Endothelial cell of umbilical vein (primary cell): ENCODE results near the gene DYNLT1. TPM values are rescaled to one million over a fixed set of nuclear protein-coding genes. Genes with fewer than 3 reads are reported as not detected.

Source experiments
- BruUV-seq: library from RNA; stranded (reverse); fragments of 400-500 nt; replicated peaks from 2 replicates; lab custom pipeline; 2021; lab: Mats Ljungman, UMichigan
- CTCF ChIA-PET: fragments of 300-600, 350-600 bp; sonication (Branson Sonifier 250); formaldehyde crosslinking; loops from one replicate; lab custom pipeline; 2021; ENCODE audit warnings: antibody characterized with exemption, inconsistent platforms; lab: Charles Lee
- POLR2A ChIA-PET: fragments of 300-600, 350-600 bp; sonication (Branson Sonifier 250); formaldehyde crosslinking; loops from one replicate; lab custom pipeline; 2021; ENCODE audit warnings: antibody characterized with exemption, inconsistent platforms; lab: Charles Lee
- DNase-seq: peaks from one replicate; pipeline ENCODE4 v3.0.0-alpha.2; 2011; ENCODE audit warnings: low read depth, low spot score
- FAIRE-seq: peaks from 2 replicates; lab custom pipeline; 2011; peaks lifted over from hg19 to GRCh38; lab: Jason Lieb, UNC
- H2AFZ ChIP-seq: 2 replicates; pipeline ENCODE4 v1.6.0; 2012; ENCODE audit warnings: low read depth, low read length, control low read depth, inconsistent platforms
- H3K27ac ChIP-seq: 2 replicates; pipeline ENCODE4 v1.5.1; 2011; ENCODE audit warnings: low read depth, mild to moderate bottlenecking, control low read depth, low read length, moderate library complexity; ENCODE audit not compliant: insufficient read depth
- H3K27me3 ChIP-seq, 2 experiments: 2 replicates each; pipeline versions ENCODE4 v1.6.0 to v1.6.1; 2011; ENCODE audit warnings: low read length in 2 of 2, mixed read lengths in 1 of 2; ENCODE audit not compliant: control insufficient read depth in 2 of 2, insufficient read depth in 2 of 2
- H3K36me3 ChIP-seq, 2 experiments: 2 replicates in 1 of 2; 3 replicates in 1 of 2; pipeline ENCODE4 v1.5.1; 2011; ENCODE audit warnings: low read length in 2 of 2, mild to moderate bottlenecking in 1 of 2, moderate library complexity in 1 of 2; ENCODE audit not compliant: control insufficient read depth in 2 of 2, insufficient read depth in 2 of 2; ENCODE audit errors: extremely low read depth in 1 of 2
- H3K4me1 ChIP-seq: 3 replicates; pipeline ENCODE4 v1.5.1; 2011; ENCODE audit warnings: mild to moderate bottlenecking, low read length; ENCODE audit not compliant: control insufficient read depth, insufficient read depth; ENCODE audit errors: extremely low read depth
- H3K4me2 ChIP-seq: 2 replicates; pipeline ENCODE4 v1.6.1; 2011; ENCODE audit warnings: low read length, control low read depth, mixed read lengths; ENCODE audit not compliant: insufficient read depth
- H3K4me3 ChIP-seq, 3 experiments: fragments of 200-600 bp in 1 of 3; sonication (generic), shearing (Covaris generic) in 1 of 3; replicated peaks in 1 of 3; 2 replicates each; pipeline ENCODE4 v1.5.1; 2011 to 2016; ENCODE audit warnings: control low read depth in 3 of 3, low read length in 3 of 3, mild to moderate bottlenecking in 2 of 3, inconsistent platforms in 1 of 3, low read depth in 1 of 3, moderate library complexity in 1 of 3; ENCODE audit not compliant: insufficient read depth in 1 of 3
- H3K79me2 ChIP-seq: 2 replicates; pipeline ENCODE4 v1.6.0; 2012; ENCODE audit warnings: low read length, inconsistent platforms; ENCODE audit not compliant: control insufficient read depth, insufficient read depth
- H3K9ac ChIP-seq: replicated peaks from 2 replicates; pipeline ENCODE3; 2011; ENCODE audit warnings: low read length, control low read depth; ENCODE audit not compliant: insufficient read depth; ENCODE audit errors: extremely low read depth
- H3K9me1 ChIP-seq: replicated peaks from 3 replicates; pipeline ENCODE4 v1.6.0; 2011; ENCODE audit warnings: mild to moderate bottlenecking, low read length; ENCODE audit not compliant: control insufficient read depth, insufficient read depth; ENCODE audit errors: extremely low read depth
- H3K9me3 ChIP-seq: replicated peaks from 2 replicates; pipeline ENCODE4 v1.5.1; 2012; ENCODE audit warnings: low read length, inconsistent platforms; ENCODE audit not compliant: control insufficient read depth, insufficient read depth
- H4K20me1 ChIP-seq: replicated peaks from 2 replicates; pipeline ENCODE3; 2011; ENCODE audit warnings: mild to moderate bottlenecking, low read length; ENCODE audit not compliant: control insufficient read depth, insufficient read depth; ENCODE audit errors: extremely low read depth
- CTCF ChIP-seq, 2 donors: IDR thresholded peaks; 1 replicate in 1 of 2; 2 replicates in 1 of 2; pipeline ENCODE4 v1.5.1; 2011; ENCODE audit warnings: low read length in 2 of 2, mild to moderate bottlenecking in 2 of 2, moderate library complexity in 2 of 2, control low read depth in 1 of 2, inconsistent platforms in 1 of 2, low read depth in 1 of 2; ENCODE audit not compliant: insufficient read depth in 1 of 2; ENCODE audit errors: extremely low read depth in 1 of 2
- EZH2 ChIP-seq: IDR thresholded peaks from 2 replicates; pipeline ENCODE4 v1.6.1; 2012; ENCODE audit warnings: borderline replicate concordance, low read depth, mild to moderate bottlenecking, moderate library complexity, low read length, inconsistent platforms; ENCODE audit not compliant: severe bottlenecking
- FOS ChIP-seq: IDR thresholded peaks from 2 replicates; pipeline ENCODE4 v1.6.1; 2011; ENCODE audit warnings: mild to moderate bottlenecking, low read length, moderate library complexity, borderline replicate concordance; ENCODE audit not compliant: insufficient read depth
- JUN ChIP-seq: IDR thresholded peaks from 2 replicates; pipeline ENCODE4 v1.6.1; 2011; ENCODE audit warnings: borderline replicate concordance, low read depth; ENCODE audit not compliant: insufficient read length, insufficient read depth
- MAX ChIP-seq: IDR thresholded peaks from 2 replicates; pipeline ENCODE4 v1.6.1; 2011; ENCODE audit not compliant: insufficient read depth, insufficient read length
- POLR2AphosphoS5 ChIP-seq: IDR thresholded peaks from 2 replicates; pipeline ENCODE4 v1.6.1; 2012; ENCODE audit warnings: low read depth, mild to moderate bottlenecking, control low read depth, low read length, moderate library complexity; ENCODE audit not compliant: insufficient read depth
- dilution Hi-C: fragments of 300-500 bp; cut with MboI; formaldehyde crosslinking; loops from one replicate; pipeline ENCODE4 v1.15.0; 2019; ENCODE audit warnings: low sequenced_read_pairs; ENCODE audit not compliant: extremely low pct_ligation_motif_present
- intact Hi-C: fragments of 100-400 bp; cut with micrococcal nuclease; formaldehyde crosslinking; loops from one replicate; pipeline ENCODE4 v1.10.0; 2022
- polyA plus RNA-seq, 4 experiments: library from polyadenylated mRNA; depleted of rRNA in 3 of 4; stranded (reverse) in 3 of 4; unstranded in 1 of 4; fragments of >200 nt; gene quantifications; 2 replicates each; pipeline versions ENCODE4 v1.2.1 to v1.2.3, GENCODE V29; 2011 to 2012; ENCODE audit warnings: missing spikeins in 1 of 4
- total RNA-seq: library from RNA; stranded (reverse); gene quantifications from 2 replicates; pipeline ENCODE4 v1.2.3, GENCODE V29; 2021

Gene DYNLT1
- total and polyA plus RNA-seq, 2 donors (not counting 3 experiments of a cell fraction or from before 2014, with no cell fraction given), result 162 to 267 TPM

GRCh38 chr6:158674342-158675131, 30.0 kb upstream of the DYNLT1 start:
- Histone ChIP-seq H3K79me2 (no peaks in the 10 kb centered on the region), H3K4me2 (no peak overlapping the region), H3K27me3 (peaks cover 0 to 3% of the 10 kb centered on the region in 2 experiments), H3K9me1 (no peaks in the 10 kb centered on the region), H4K20me1 (no peaks in the 10 kb centered on the region), H3K4me3 (no peak overlapping the region), H3K9me3 (no peaks in the 10 kb centered on the region), H3K27ac (no peak overlapping the region), H2AFZ (no peak overlapping the region), H3K9ac (no peak overlapping the region), H3K4me1 (no peaks in the 10 kb centered on the region), H3K36me3 (no peaks in the 10 kb centered on the region)
- intact Hi-C loops, result no loop called here
- DNase-seq (no peak), FAIRE-seq (no peak)
- POLR2A ChIA-PET, result no interaction called here
- TF ChIP-seq CTCF (IDR thresholded peaks at IDR 0.05; ENCODE audit: extremely low read depth in 1 of 2, insufficient read depth in 1 of 2, low read depth in 1 of 2, low read length in 2 of 2), result no peak
- no peak for TF ChIP-seq EZH2
- no peak for TF ChIP-seq FOS
- TF ChIP-seq MAX, result no peak
- TF ChIP-seq JUN, result no peak
- TF ChIP-seq POLR2AphosphoS5, result no peak
- BruUV-seq, result no TSS peak
- dilution Hi-C loops, result no loop called here
- CTCF ChIA-PET, result interaction anchor here (0.8 to 8.2 kb wide), 3 partner anchors 14 to 453 kb away, joined by 5 to 45 read pairs (median 5); no protein-coding TSS in a partner anchor
